H1 (cell line): ENCODE measurements around the gene NMRK1. TPM values are rescaled to one million over a fixed set of nuclear protein-coding genes. Genes with fewer than 3 reads are reported as not detected.

ENCODE experiments used
- CTCF ChIA-PET: fragments of 300-600 bp; sonication (Branson Sonifier 250); formaldehyde crosslinking; loops from one replicate; lab custom pipeline; 2021; ENCODE audit not compliant: partially characterized antibody; lab: Charles Lee
- POLR2A ChIA-PET: fragments of 300-600 bp; sonication (Branson Sonifier 250); formaldehyde crosslinking; loops from one replicate; lab custom pipeline; 2021; ENCODE audit warnings: inconsistent platforms; ENCODE audit not compliant: partially characterized antibody; lab: Charles Lee
- DNase-seq, 2 experiments: peaks; one replicate each; pipeline versions ENCODE4 v3.0.0 to v3.0.0-alpha.2; 2010 to 2022; ENCODE audit warnings: low spot score in 2 of 2, low read depth in 1 of 2, mixed read lengths in 1 of 2
- FAIRE-seq: peaks from 2 replicates; lab custom pipeline; 2011; peaks lifted over from hg19 to GRCh38; lab: Jason Lieb, UNC
- H2AFZ ChIP-seq: 2 replicates; pipeline ENCODE4 v1.8.1; 2012; ENCODE audit warnings: low read length, inconsistent platforms
- H2AK5ac ChIP-seq: 2 replicates; pipeline ENCODE4 v1.6.1; 2013; ENCODE audit warnings: low read depth, low read length
- H2BK120ac ChIP-seq: replicated peaks from 2 replicates; pipeline ENCODE3; 2013; ENCODE audit warnings: low read depth, low read length, inconsistent platforms
- H2BK12ac ChIP-seq: 2 replicates; pipeline ENCODE4 v1.6.1; 2013; ENCODE audit warnings: low read depth, low read length
- H2BK15ac ChIP-seq: 2 replicates; pipeline ENCODE4 v1.6.1; 2013; ENCODE audit warnings: low read length
- H2BK20ac ChIP-seq: 2 replicates; pipeline ENCODE4 v1.6.1; 2013; ENCODE audit warnings: low read length
- H2BK5ac ChIP-seq: 2 replicates; pipeline ENCODE4 v1.6.1; 2013; ENCODE audit warnings: low read depth, low read length
- H3K14ac ChIP-seq: 2 replicates; pipeline ENCODE4 v1.6.1; 2013; ENCODE audit warnings: inconsistent platforms; ENCODE audit not compliant: insufficient read length
- H3K18ac ChIP-seq: 2 replicates; pipeline ENCODE4 v1.6.1; 2013; ENCODE audit warnings: low read length; ENCODE audit errors: extremely low read depth
- H3K23ac ChIP-seq: 2 replicates; pipeline ENCODE4 v1.6.1; 2013; ENCODE audit warnings: inconsistent platforms; ENCODE audit not compliant: insufficient read length
- H3K23me2 ChIP-seq: 2 replicates; pipeline ENCODE4 v1.6.1; 2013; ENCODE audit warnings: low read depth, low read length
- H3K27ac ChIP-seq: 2 replicates; pipeline ENCODE4 v1.6.1; 2011; ENCODE audit warnings: low read depth, low read length, inconsistent platforms
- H3K27me3 ChIP-seq, 4 experiments: replicated peaks in 1 of 4; 1 replicate in 1 of 4; 2 replicates in 3 of 4; pipeline versions ENCODE4 v1.6.1 to v1.8.1; 2011 to 2013; ENCODE audit warnings: low read length in 3 of 4, mild to moderate bottlenecking in 3 of 4, inconsistent platforms in 2 of 4, mixed read lengths in 2 of 4, moderate library complexity in 1 of 4; ENCODE audit not compliant: control insufficient read depth in 3 of 4, insufficient read depth in 3 of 4; ENCODE audit errors: extremely low read depth in 1 of 4
- H3K36me3 ChIP-seq, 4 experiments: 2 replicates each; pipeline versions ENCODE4 v1.6.1 to v1.8.1; 2011 to 2013; ENCODE audit warnings: mild to moderate bottlenecking in 4 of 4, low read length in 3 of 4, moderate library complexity in 2 of 4, control low read depth in 1 of 4, inconsistent platforms in 1 of 4; ENCODE audit not compliant: insufficient read depth in 4 of 4, control insufficient read depth in 2 of 4
- H3K4ac ChIP-seq: replicated peaks from 2 replicates; pipeline ENCODE3; 2013; ENCODE audit warnings: low read length, low read depth, mixed read lengths, inconsistent platforms; ENCODE audit not compliant: insufficient read length
- H3K4me1 ChIP-seq, 4 experiments: replicated peaks in 1 of 4; 1 replicate in 1 of 4; 2 replicates in 3 of 4; pipeline versions ENCODE4 v1.6.1 to v1.8.1; 2011 to 2013; ENCODE audit warnings: low read length in 3 of 4, inconsistent platforms in 2 of 4, mixed read lengths in 1 of 4; ENCODE audit not compliant: insufficient read depth in 4 of 4, control insufficient read depth in 3 of 4
- H3K4me2 ChIP-seq, 2 experiments: 2 replicates each; pipeline versions ENCODE4 v1.6.1 to v1.8.1; 2011 to 2013; ENCODE audit warnings: low read depth in 2 of 2, low read length in 2 of 2, control low read depth in 1 of 2, inconsistent platforms in 1 of 2, mild to moderate bottlenecking in 1 of 2; ENCODE audit not compliant: insufficient read depth in 1 of 2
- H3K4me3 ChIP-seq, 4 experiments: fragments of 200-600, 300-600 bp in 1 of 4; sonication (generic), shearing (Covaris generic), sonication (Bioruptor Twin) in 1 of 4; 2 replicates each; pipeline versions ENCODE4 v1.5.1 to v1.8.1; 2011 to 2016; ENCODE audit warnings: low read length in 4 of 4, low read depth in 3 of 4, control low read depth in 2 of 4, inconsistent platforms in 2 of 4, mild to moderate bottlenecking in 2 of 4, mixed read lengths in 1 of 4, moderate library complexity in 1 of 4; ENCODE audit not compliant: insufficient read depth in 2 of 4; ENCODE audit errors: extremely low read depth in 1 of 4
- H3K56ac ChIP-seq: replicated peaks from 2 replicates; pipeline ENCODE3; 2013; ENCODE audit warnings: low read depth, mild to moderate bottlenecking, mixed read lengths, low read length, inconsistent platforms; ENCODE audit not compliant: insufficient read length
- H3K79me1 ChIP-seq: 2 replicates; pipeline ENCODE4 v1.6.1; 2013; ENCODE audit warnings: low read depth, low read length, control low read depth
- H3K79me2 ChIP-seq, 2 experiments: 2 replicates each; pipeline versions ENCODE4 v1.6.1 to v1.8.1; 2012 to 2013; ENCODE audit warnings: low read length in 2 of 2, mild to moderate bottlenecking in 2 of 2, inconsistent platforms in 1 of 2; ENCODE audit not compliant: insufficient read depth in 2 of 2, control insufficient read depth in 1 of 2
- H3K9ac ChIP-seq, 4 experiments: replicated peaks in 1 of 4; 1 replicate in 1 of 4; 2 replicates in 3 of 4; pipeline versions ENCODE4 v1.6.1 to v1.8.1; 2011 to 2013; ENCODE audit warnings: low read depth in 3 of 4, low read length in 3 of 4, control low read depth in 2 of 4, mild to moderate bottlenecking in 2 of 4, moderate library complexity in 2 of 4, inconsistent platforms in 1 of 4; ENCODE audit errors: extremely low read depth in 1 of 4
- H3K9me3 ChIP-seq, 2 experiments: 2 replicates each; pipeline versions ENCODE4 v1.6.1 to v1.8.1; 2012 to 2013; ENCODE audit warnings: mild to moderate bottlenecking in 2 of 2, moderate library complexity in 2 of 2, control low read depth in 1 of 2, inconsistent platforms in 1 of 2, low read depth in 1 of 2, low read length in 1 of 2, mixed read lengths in 1 of 2; ENCODE audit not compliant: insufficient read depth in 2 of 2
- H4K20me1 ChIP-seq, 2 experiments: replicated peaks in 1 of 2; 2 replicates each; pipeline versions ENCODE3 to v1.8.1; 2011 to 2013; ENCODE audit warnings: inconsistent platforms in 2 of 2, low read length in 2 of 2, mild to moderate bottlenecking in 1 of 2; ENCODE audit not compliant: insufficient read depth in 2 of 2, control insufficient read depth in 1 of 2
- H4K5ac ChIP-seq: 2 replicates; pipeline ENCODE4 v1.6.1; 2013; ENCODE audit warnings: low read length, low read depth, mixed read lengths, inconsistent platforms; ENCODE audit not compliant: insufficient read length
- H4K8ac ChIP-seq: 2 replicates; pipeline ENCODE4 v1.8.0; 2013; ENCODE audit warnings: mild to moderate bottlenecking, moderate library complexity, low read length, inconsistent platforms; ENCODE audit not compliant: insufficient read depth; ENCODE audit errors: extremely low read depth
- H4K91ac ChIP-seq: replicated peaks from 2 replicates; pipeline ENCODE3; 2013; ENCODE audit warnings: low read length, mixed read lengths, inconsistent platforms; ENCODE audit not compliant: insufficient read length
- BRCA1 ChIP-seq: IDR thresholded peaks from 2 replicates; pipeline ENCODE4 v1.6.1; 2012; ENCODE audit warnings: low read depth, low read length, improper control_type of control experiment
- CEBPB ChIP-seq: IDR thresholded peaks from 2 replicates; pipeline ENCODE4 v1.6.1; 2012; ENCODE audit warnings: low read depth, low read length
- CREB1 ChIP-seq: IDR thresholded peaks from 2 replicates; pipeline ENCODE4 v1.6.1; 2012; ENCODE audit warnings: inconsistent platforms
- HDAC6 ChIP-seq: IDR thresholded peaks from one replicate; pipeline ENCODE4 v1.7.1; 2012; ENCODE audit warnings: low read depth, mild to moderate bottlenecking, inconsistent platforms, low read length, moderate library complexity
- MAFK ChIP-seq: IDR thresholded peaks from 2 replicates; pipeline ENCODE4 v1.6.1; 2012; ENCODE audit warnings: low read depth, mild to moderate bottlenecking, improper control_type of control experiment, low read length
- POLR2AphosphoS5 ChIP-seq: IDR thresholded peaks from 2 replicates; pipeline ENCODE4 v1.6.1; 2011; ENCODE audit warnings: low read depth, low read length
- RAD21 ChIP-seq, 2 experiments: IDR thresholded peaks in 1 of 2; conservative IDR thresholded peaks in 1 of 2; 2 replicates each; pipeline ENCODE4 v1.6.1; 2011; ENCODE audit warnings: low read depth in 2 of 2, low read length in 2 of 2, improper control_type of control experiment in 1 of 2, inconsistent platforms in 1 of 2, mild to moderate bottlenecking in 1 of 2, moderate library complexity in 1 of 2
- RFX5 ChIP-seq: IDR thresholded peaks from 2 replicates; pipeline ENCODE4 v1.6.1; 2011; ENCODE audit warnings: low read depth, low read length, improper control_type of control experiment, borderline replicate concordance
- SIRT6 ChIP-seq: IDR thresholded peaks from one replicate; pipeline ENCODE4 v1.7.1; 2012; ENCODE audit warnings: low read length, inconsistent platforms
- SIX5 ChIP-seq: IDR thresholded peaks from 2 replicates; pipeline ENCODE4 v1.6.1; 2011; ENCODE audit warnings: mild to moderate bottlenecking, low read depth, low read length
- TAF7 ChIP-seq: optimal IDR thresholded peaks from 2 replicates; pipeline ENCODE3; 2011; ENCODE audit warnings: low read depth, mild to moderate bottlenecking, inconsistent platforms, low read length, moderate library complexity, borderline replicate concordance
- WGBS, 2 experiments: shearing (Covaris generic) in 1 of 2; methylation state at CpG; one replicate each; pipeline versions ENCODE4 v1.1.6 to v1.1.7; 2013 to 2015; ENCODE audit warnings: low lambda C conversion rate in 2 of 2, mixed read lengths in 2 of 2, inconsistent platforms in 1 of 2, low coverage in 1 of 2, missing lambda C conversion rate in 1 of 2; ENCODE audit not compliant: insufficient replicate concordance in 2 of 2, insufficient coverage in 1 of 2, insufficient read length in 1 of 2; ENCODE audit errors: extremely low coverage in 1 of 2, missing lambda C conversion rate in 1 of 2; 5-methylcytosine and 5-hydroxymethylcytosine counted together
- polyA plus RNA-seq, 7 experiments: library from polyadenylated mRNA; depleted of rRNA in 3 of 7; stranded (reverse) in 5 of 7; unstranded in 2 of 7; fragments of >200 nt in 5 of 7; fragments of 200-250 nt in 2 of 7; gene quantifications; 1 replicate in 5 of 7; 2 replicates in 1 of 7; 4 replicates in 1 of 7; pipeline versions ENCODE4 v1.2.1 to v1.2.3, GENCODE V29; 2011 to 2013; ENCODE audit warnings: missing spikeins in 2 of 7, mixed read lengths in 2 of 7
- total RNA-seq: library from RNA; stranded (reverse); fragmentation: NEBNext Ultra II Directional; extraction: Animal tissue kit (Norgen Biotek cat#: 25700); gene quantifications from 2 replicates; pipeline ENCODE4 v1.2.1, GENCODE V29; 2021
- TF ChIP-seq, protein P1 (sequence below): IDR thresholded peaks from 2 replicates; pipeline ENCODE4 v1.6.1; 2011; ENCODE audit warnings: low read depth, mild to moderate bottlenecking, low read length; ENCODE audit not compliant: insufficient read depth
- TF ChIP-seq, protein P2 (sequence below): IDR thresholded peaks from 2 replicates; pipeline ENCODE4 v1.6.1; 2012; ENCODE audit warnings: low read length, inconsistent platforms

NMRK1 gene
- total and polyA plus RNA-seq, 2 of the 8 experiments (the other 6 are each of a cell fraction or from before 2014, with no cell fraction given) = 5.8 to 8.1 TPM

DNA sequence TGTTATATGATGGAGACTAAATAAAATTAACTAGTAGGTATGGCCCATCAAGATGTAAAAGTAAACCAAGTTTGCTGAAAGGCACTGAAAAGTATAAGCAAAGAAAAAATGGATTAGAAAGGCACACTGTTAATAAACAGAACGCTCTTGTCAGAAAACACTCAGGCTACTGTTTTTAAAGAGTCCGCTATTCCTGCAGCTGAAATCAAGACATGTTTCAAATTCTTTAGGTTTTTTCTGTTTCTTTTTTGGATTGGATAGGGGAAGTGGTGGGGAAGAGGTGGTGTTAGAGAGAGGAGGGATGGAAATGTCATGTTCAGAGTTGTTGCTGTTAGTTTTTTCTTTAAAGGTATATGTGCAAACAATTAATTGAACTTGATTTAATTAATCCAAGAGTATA is 17.9 kb upstream of the NMRK1 start:
- no peak for DNase-seq
- FAIRE-seq = no peak
- no peak for TF ChIP-seq CEBPB
- TF ChIP-seq, protein P1, sequence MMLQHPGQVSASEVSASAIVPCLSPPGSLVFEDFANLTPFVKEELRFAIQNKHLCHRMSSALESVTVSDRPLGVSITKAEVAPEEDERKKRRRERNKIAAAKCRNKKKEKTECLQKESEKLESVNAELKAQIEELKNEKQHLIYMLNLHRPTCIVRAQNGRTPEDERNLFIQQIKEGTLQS = no peak
- TF ChIP-seq CREB1 = no peak
- TF ChIP-seq, protein P2, sequence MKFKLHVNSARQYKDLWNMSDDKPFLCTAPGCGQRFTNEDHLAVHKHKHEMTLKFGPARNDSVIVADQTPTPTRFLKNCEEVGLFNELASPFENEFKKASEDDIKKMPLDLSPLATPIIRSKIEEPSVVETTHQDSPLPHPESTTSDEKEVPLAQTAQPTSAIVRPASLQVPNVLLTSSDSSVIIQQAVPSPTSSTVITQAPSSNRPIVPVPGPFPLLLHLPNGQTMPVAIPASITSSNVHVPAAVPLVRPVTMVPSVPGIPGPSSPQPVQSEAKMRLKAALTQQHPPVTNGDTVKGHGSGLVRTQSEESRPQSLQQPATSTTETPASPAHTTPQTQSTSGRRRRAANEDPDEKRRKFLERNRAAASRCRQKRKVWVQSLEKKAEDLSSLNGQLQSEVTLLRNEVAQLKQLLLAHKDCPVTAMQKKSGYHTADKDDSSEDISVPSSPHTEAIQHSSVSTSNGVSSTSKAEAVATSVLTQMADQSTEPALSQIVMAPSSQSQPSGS = no peak
- TF ChIP-seq MAFK = no peak
- TF ChIP-seq BRCA1 = no peak
- no peak for TF ChIP-seq POLR2AphosphoS5
- no peak for TF ChIP-seq HDAC6
- TF ChIP-seq TAF7 = no peak
- TF ChIP-seq SIX5 = no peak
- no peak for TF ChIP-seq RAD21 (IDR thresholded peaks at IDR 0.05 in 1 of 2, conservative IDR thresholded peaks at IDR 0.05 in 1 of 2; ENCODE audit: low read depth in 2 of 2, low read length in 2 of 2)
- no peak for TF ChIP-seq RFX5
- no peak for TF ChIP-seq SIRT6

More for the DNA sequence above, 17.9 kb upstream of the NMRK1 start:
- Histone ChIP-seq H2BK15ac (no peak overlapping the region), H4K5ac (no peak overlapping the region), H3K23me2 (peaks cover 1% of the 10 kb centered on the region; the same call in 1 of the 2 replicates), H4K91ac (no peak overlapping the region), H2AK5ac (no peak overlapping the region), H3K23ac (no peak overlapping the region), H3K4me1 (no peaks in the 10 kb centered on the region), H3K56ac (no peak overlapping the region), H2BK20ac (no peak overlapping the region), H2BK120ac (no peak overlapping the region), H2BK12ac (no peak overlapping the region), H3K9ac (no peak overlapping the region), H3K4me2 (no peak overlapping the region), H3K36me3 (no peaks in the 10 kb centered on the region), H3K9me3 (no peaks in the 10 kb centered on the region), H4K8ac (no peak overlapping the region), H2BK5ac (no peak overlapping the region), H4K20me1 (no peaks in the 10 kb centered on the region), H3K79me1 (no peaks in the 10 kb centered on the region; the same call in 1 of the 2 replicates), H3K27me3 (no peaks in the 10 kb centered on the region), H3K18ac (no peak overlapping the region), H3K27ac (no peak overlapping the region), H3K4me3 (no peak overlapping the region), H2AFZ (no peak overlapping the region), H3K4ac (no peak overlapping the region), H3K79me2 (no peaks in the 10 kb centered on the region), H3K14ac (no peak overlapping the region)
- 67% methylated on average over 2 of the region's 2 CpGs; no CpG with 5 or more reads in 1 of the 2 experiments for WGBS, 2 experiments
- ChIA-PET CTCF (interaction anchor here (0.8 to 1.8 kb wide), 2 partner anchors 8 to 23 kb away, joined by 3 to 4 read pairs; no protein-coding TSS in a partner anchor), POLR2A (no interaction called here)
